Upper lobe of left lung (tissue), 4 donors: Measurements from ENCODE around the gene TM4SF18.

Experiments used
- CTCF ChIP-seq, 6 experiments: fragments of 450-650 bp in 4 of 6; fragments of 200-600 bp in 2 of 6; sonication (generic) in 2 of 6; IDR thresholded peaks; one replicate each; pipeline ENCODE4 v1.5.1; 2016 to 2019; ENCODE audit warnings: antibody characterized with exemption in 6 of 6
- POLR2A ChIP-seq, 4 donors: fragments of 450-650 bp; IDR thresholded peaks; one replicate each; pipeline ENCODE4 v1.5.1; 2016 to 2017; ENCODE audit warnings: antibody characterized with exemption in 4 of 4, mild to moderate bottlenecking in 2 of 4
- POLR2AphosphoS5 ChIP-seq, 2 donors: sonication (generic); formaldehyde crosslinking; IDR thresholded peaks; one replicate each; pipeline ENCODE4 v1.5.1; 2017; ENCODE audit warnings: antibody characterized with exemption in 2 of 2

GRCh38 chr3:149313542-149313941 lies 19.9 kb downstream of the TM4SF18 start:
- TF ChIP-seq CTCF (IDR thresholded peaks at IDR 0.05) (no peak), POLR2A (IDR thresholded peaks at IDR 0.05) (no peak), POLR2AphosphoS5 (IDR thresholded peaks at IDR 0.05) (no peak)
